Activated T-helper 2 cell treated with anti-CD3 and anti-CD28 coated beads, Interferon-gamma antibody, Interleukin-2, Interleukin-4, amounts not matched to agents 10 μg/mL and 5 μg/mL and 100 μg/mL, durations not matched to agents 14 hours and 24 hours and 36 hours (primary cell): ENCODE data around the gene CACNA2D3. TPM values are rescaled to one million over a fixed set of nuclear protein-coding genes. Genes with fewer than 3 reads are reported as not detected.

Source experiments
- DNase-seq: peaks from one replicate; pipeline ENCODE4 v3.0.0; 2021; ENCODE audit warnings: low spot score
- H3K27ac Mint-ChIP-seq: one replicate; pipeline ENCODE4 v1.8.0; 2021; ENCODE audit warnings: mixed read lengths
- H3K27me3 Mint-ChIP-seq: one replicate; pipeline ENCODE4 v1.8.0; 2021; ENCODE audit warnings: low read depth, mixed read lengths
- H3K36me3 Mint-ChIP-seq: one replicate; pipeline ENCODE4 v1.8.0; 2021; ENCODE audit warnings: low read depth, mixed read lengths
- H3K4me1 Mint-ChIP-seq: one replicate; pipeline ENCODE4 v1.8.0; 2021; ENCODE audit warnings: low read depth, mixed read lengths
- H3K4me3 Mint-ChIP-seq: one replicate; pipeline ENCODE4 v1.8.0; 2021; ENCODE audit warnings: low read depth, mild to moderate bottlenecking, moderate library complexity, mixed read lengths
- H3K9me3 Mint-ChIP-seq: one replicate; pipeline ENCODE4 v1.8.0; 2021; ENCODE audit warnings: mixed read lengths
- intact Hi-C: fragments of 100-400 bp; cut with micrococcal nuclease; formaldehyde crosslinking; loops from one replicate; pipeline ENCODE4 v1.15.1; 2023
- total RNA-seq: library from RNA; stranded (reverse); gene quantifications from 2 replicates; pipeline ENCODE4 v1.2.3, GENCODE V29; 2022

CACNA2D3 gene
- total RNA-seq, 1 donor from 2014 or later = not detected

- Mint-ChIP-seq H3K4me3 (no peak overlapping the region), H3K27ac (no peak overlapping the region), H3K36me3 (no peaks in the 10 kb centered on the region), H3K27me3 (no peaks in the 10 kb centered on the region), H3K9me3 (no peaks in the 10 kb centered on the region), H3K4me1 (no peaks in the 10 kb centered on the region)
- DNase-seq = no peak
- intact Hi-C loops = no loop called here
Observed at GRCh38 chr3:54773271-54773670, 650.9 kb downstream of the CACNA2D3 start.

- no peak for DNase-seq
- Mint-ChIP-seq H3K36me3 (no peaks in the 10 kb centered on the region), H3K4me1 (no peaks in the 10 kb centered on the region), H3K27ac (no peak overlapping the region), H3K27me3 (no peaks in the 10 kb centered on the region), H3K4me3 (no peak overlapping the region), H3K9me3 (no peaks in the 10 kb centered on the region)
- intact Hi-C loops = no loop called here
Observed at GRCh38 chr3:54776601-54777000, 654.2 kb downstream of the CACNA2D3 start.

- intact Hi-C loops = no loop called here
- Mint-ChIP-seq H3K4me1 (no peaks in the 10 kb centered on the region), H3K4me3 (no peak overlapping the region), H3K27me3 (no peaks in the 10 kb centered on the region), H3K9me3 (no peaks in the 10 kb centered on the region), H3K36me3 (no peaks in the 10 kb centered on the region), H3K27ac (no peak overlapping the region)
- DNase-seq = no peak
Observed at GRCh38 chr3:54777141-54777540, 654.8 kb downstream of the CACNA2D3 start.

- no peak overlapping the region for H3K27ac Mint-ChIP-seq
- intact Hi-C loops = no loop called here
- no peaks in the 10 kb centered on the region for H3K4me1 Mint-ChIP-seq
- no peak overlapping the region for H3K4me3 Mint-ChIP-seq
- no peaks in the 10 kb centered on the region for H3K27me3 Mint-ChIP-seq
- no peaks in the 10 kb centered on the region for H3K9me3 Mint-ChIP-seq
- no peaks in the 10 kb centered on the region for H3K36me3 Mint-ChIP-seq
- DNase-seq = no peak
Observed at GRCh38 chr3:54780336-54780735, 658.0 kb downstream of the CACNA2D3 start.

GRCh38 chr3:54781728-54782127 lies 659.4 kb downstream of the CACNA2D3 start:
- H3K4me1 Mint-ChIP-seq = no peaks in the 10 kb centered on the region
- H3K27me3 Mint-ChIP-seq = no peaks in the 10 kb centered on the region
- H3K36me3 Mint-ChIP-seq = no peaks in the 10 kb centered on the region
- H3K4me3 Mint-ChIP-seq = no peak overlapping the region
- no peak for DNase-seq
- H3K27ac Mint-ChIP-seq = no peak overlapping the region
- H3K9me3 Mint-ChIP-seq = no peaks in the 10 kb centered on the region
- intact Hi-C loops = no loop called here

GRCh38 chr3:54783611-54784010 lies 661.3 kb downstream of the CACNA2D3 start:
- H3K36me3 Mint-ChIP-seq = no peaks in the 10 kb centered on the region
- no peak for DNase-seq
- no peak overlapping the region for H3K27ac Mint-ChIP-seq
- H3K9me3 Mint-ChIP-seq = no peaks in the 10 kb centered on the region
- H3K4me1 Mint-ChIP-seq = no peaks in the 10 kb centered on the region
- no peaks in the 10 kb centered on the region for H3K27me3 Mint-ChIP-seq
- H3K4me3 Mint-ChIP-seq = no peak overlapping the region
- intact Hi-C loops = no loop called here

- Mint-ChIP-seq H3K27ac (no peak overlapping the region), H3K4me1 (no peaks in the 10 kb centered on the region), H3K27me3 (no peaks in the 10 kb centered on the region), H3K4me3 (no peak overlapping the region), H3K9me3 (no peaks in the 10 kb centered on the region), H3K36me3 (no peaks in the 10 kb centered on the region)
- intact Hi-C loops = no loop called here
- DNase-seq = no peak
Observed at GRCh38 chr3:54784021-54784420, 661.7 kb downstream of the CACNA2D3 start.

GRCh38 chr3:54785976-54786375 lies 663.6 kb downstream of the CACNA2D3 start:
- Mint-ChIP-seq H3K27me3 (no peaks in the 10 kb centered on the region), H3K36me3 (no peaks in the 10 kb centered on the region), H3K27ac (no peak overlapping the region), H3K4me3 (no peak overlapping the region), H3K4me1 (no peaks in the 10 kb centered on the region), H3K9me3 (no peaks in the 10 kb centered on the region)
- DNase-seq = no peak
- intact Hi-C loops = no loop called here

- DNase-seq = no peak
Observed at GRCh38 chr3:54790051-54790450, 667.7 kb downstream of the CACNA2D3 start.

GRCh38 chr3:54791501-54792156 lies 669.3 kb downstream of the CACNA2D3 start:
- Mint-ChIP-seq H3K4me1 (no peaks in the 10 kb centered on the region), H3K36me3 (no peaks in the 10 kb centered on the region)
- intact Hi-C loops = no loop called here

More at GRCh38 chr3:54790051-54790450, 667.7 kb downstream of the CACNA2D3 start:
- Mint-ChIP-seq H3K4me3 (no peak overlapping the region), H3K27ac (no peak overlapping the region), H3K4me1 (no peaks in the 10 kb centered on the region), H3K27me3 (no peaks in the 10 kb centered on the region), H3K36me3 (no peaks in the 10 kb centered on the region), H3K9me3 (no peaks in the 10 kb centered on the region)
- intact Hi-C loops = no loop called here

GRCh38 chr3:54792584-54792983 lies 670.2 kb downstream of the CACNA2D3 start:
- no peaks in the 10 kb centered on the region for H3K27me3 Mint-ChIP-seq
- no peaks in the 10 kb centered on the region for H3K9me3 Mint-ChIP-seq
- no peak for DNase-seq
- no peak overlapping the region for H3K27ac Mint-ChIP-seq
- no peak overlapping the region for H3K4me3 Mint-ChIP-seq
- no peaks in the 10 kb centered on the region for H3K4me1 Mint-ChIP-seq
- H3K36me3 Mint-ChIP-seq = no peaks in the 10 kb centered on the region
- intact Hi-C loops = no loop called here

More at GRCh38 chr3:54791501-54792156, 669.3 kb downstream of the CACNA2D3 start:
- Mint-ChIP-seq H3K27ac (no peak overlapping the region), H3K4me3 (no peak overlapping the region), H3K27me3 (no peaks in the 10 kb centered on the region), H3K9me3 (no peaks in the 10 kb centered on the region)
- no peak for DNase-seq

- Mint-ChIP-seq H3K4me1 (no peaks in the 10 kb centered on the region), H3K36me3 (no peaks in the 10 kb centered on the region), H3K27ac (no peak overlapping the region), H3K27me3 (no peaks in the 10 kb centered on the region), H3K4me3 (no peak overlapping the region), H3K9me3 (no peaks in the 10 kb centered on the region)
- intact Hi-C loops = no loop called here
- DNase-seq = no peak
Observed at GRCh38 chr3:54793171-54793570, 670.8 kb downstream of the CACNA2D3 start.

GRCh38 chr3:54797111-54797510 lies 674.8 kb downstream of the CACNA2D3 start:
- no peaks in the 10 kb centered on the region for H3K36me3 Mint-ChIP-seq
- H3K4me1 Mint-ChIP-seq = no peaks in the 10 kb centered on the region
- H3K9me3 Mint-ChIP-seq = no peaks in the 10 kb centered on the region
- no peak overlapping the region for H3K4me3 Mint-ChIP-seq
- intact Hi-C loops = no loop called here
- DNase-seq = no peak
- H3K27me3 Mint-ChIP-seq = no peaks in the 10 kb centered on the region
- no peak overlapping the region for H3K27ac Mint-ChIP-seq

GRCh38 chr3:54800478-54800877 lies 678.1 kb downstream of the CACNA2D3 start:
- no peaks in the 10 kb centered on the region for H3K4me1 Mint-ChIP-seq
- no peak overlapping the region for H3K4me3 Mint-ChIP-seq
- H3K9me3 Mint-ChIP-seq = no peaks in the 10 kb centered on the region
- intact Hi-C loops = no loop called here
- DNase-seq = no peak
- H3K36me3 Mint-ChIP-seq = no peaks in the 10 kb centered on the region
- no peaks in the 10 kb centered on the region for H3K27me3 Mint-ChIP-seq
- H3K27ac Mint-ChIP-seq = no peak overlapping the region
